ENCODE results near the gene MAP4K2. TPM values are rescaled to one million over a fixed set of nuclear protein-coding genes. Genes with fewer than 3 reads are reported as not detected.
A peak's percentile ranks its signal among the peaks of the same experiment; 100 is the strongest.
"Not testable (repeated sequence)": the region's sequence is repeated elsewhere in the genome, so short reads cannot be mapped to it uniquely, and the experiment has no call there.

MAP4K2 gene
- 7.3 and 12.1 TPM in 2 replicates for total RNA-seq (2014; rRNA removed; shearing (Covaris generic))
- 57.6 and 67.9 TPM in 2 replicates for polyA plus RNA-seq (2014; cell fraction: nucleus; rRNA removed)

GRCh38 chr11:64803158-64803845, at the start of gene MAP4K2:
Gene MAP4K2 (minus strand): TSS chr11:64803214. CDS start chr11:64803149, 65 bp downstream.
- peak; percentile 73 for DNase-seq (ENCODE audit: extremely low read depth, low read depth)

- DNase-seq (ENCODE audit: extremely low read depth, low read depth) = no peak
Measured at GRCh38 chr11:64851831-64852351, 48.9 kb upstream of the MAP4K2 start.

- DNase-seq (ENCODE audit: extremely low read depth, low read depth) = no peak
Measured at GRCh38 chr11:64850979-64851567, 48.1 kb upstream of the MAP4K2 start.

- no peak for DNase-seq (ENCODE audit: extremely low read depth, low read depth)
Measured at GRCh38 chr11:64849598-64850356, 46.8 kb upstream of the MAP4K2 start.

- no peak for DNase-seq (ENCODE audit: extremely low read depth, low read depth)
Measured at GRCh38 chr11:64848826-64849597, 46.0 kb upstream of the MAP4K2 start.

GRCh38 chr11:64848214-64848825, 45.3 kb upstream of the MAP4K2 start:
- DNase-seq (ENCODE audit: extremely low read depth, low read depth) = no peak

GRCh38 chr11:64846998-64847666, 44.1 kb upstream of the MAP4K2 start:
- DNase-seq (ENCODE audit: extremely low read depth, low read depth) = peak; percentile 88

GRCh38 chr11:64845776-64846129, 42.7 kb upstream of the MAP4K2 start:
- DNase-seq (ENCODE audit: extremely low read depth, low read depth) = not testable (repeated sequence)

GRCh38 chr11:64845129-64845775, 42.2 kb upstream of the MAP4K2 start:
- DNase-seq (ENCODE audit: extremely low read depth, low read depth) = no peak

- peak; percentile 41 for DNase-seq (ENCODE audit: extremely low read depth, low read depth)
Measured at GRCh38 chr11:64844330-64845128, 41.5 kb upstream of the MAP4K2 start, which contains the start of gene CDC42BPG. Gene CDC42BPG (minus strand): TSS chr11:64844653. CDS start chr11:64844569, 84 bp downstream.

GRCh38 chr11:64843686-64844329, 40.8 kb upstream of the MAP4K2 start:
- DNase-seq (ENCODE audit: extremely low read depth, low read depth) = no peak

- DNase-seq (ENCODE audit: extremely low read depth, low read depth) = no peak
Measured at GRCh38 chr11:64842851-64843685, 40.1 kb upstream of the MAP4K2 start.

- no peak for DNase-seq (ENCODE audit: extremely low read depth, low read depth)
Measured at GRCh38 chr11:64842366-64842759, 39.3 kb upstream of the MAP4K2 start.

GRCh38 chr11:64841592-64842365, 38.8 kb upstream of the MAP4K2 start:
- DNase-seq (ENCODE audit: extremely low read depth, low read depth) = no peak

GRCh38 chr11:64839887-64840782, 37.1 kb upstream of the MAP4K2 start:
- DNase-seq (ENCODE audit: extremely low read depth, low read depth) = no peak

All from NCI-H460 (cell line).